A549 (cell line): ENCODE results near the gene SLC33A1. TPM values are rescaled to one million over a fixed set of nuclear protein-coding genes. Genes with fewer than 3 reads are reported as not detected.

Source experiments
- ATAC-seq, 2 experiments: fragments of 200-7000 bp in 1 of 2; fragments of >200 bp in 1 of 2; cut with Nextera tagmentation in 1 of 2; cut with Tn5 transposase in 1 of 2; 3 replicates each; pipeline versions ENCODE4 v1.8.0 to v1.9.1; 2018 to 2020; ENCODE audit warnings: mild to moderate bottlenecking in 1 of 2, moderate library complexity in 1 of 2
- CTCF ChIA-PET: fragments of 300-600 bp; sonication (Branson Sonifier 250); formaldehyde crosslinking; extraction: SDS; loops from one replicate; lab custom pipeline; 2021; ENCODE audit warnings: antibody characterized with exemption, inconsistent platforms; lab: Yijun Ruan, JAX
- POLR2A ChIA-PET: fragments of 350-600 bp; formaldehyde crosslinking; extraction: SDS; loops from one replicate; lab custom pipeline; 2021; ENCODE audit warnings: antibody characterized with exemption, inconsistent platforms; lab: Yijun Ruan, JAX
- DNase-seq, 2 experiments: peaks; one replicate each; pipeline versions ENCODE4 v3.0.0 to v3.0.0-alpha.2; 2011 to 2016; ENCODE audit warnings: low read depth in 1 of 2, low spot score in 1 of 2
- FAIRE-seq: peaks from 2 replicates; lab custom pipeline; 2011; peaks lifted over from hg19 to GRCh38; lab: Jason Lieb, UNC
- H3K27ac ChIP-seq, 2 experiments: fragments of >200 bp; sonication (Bioruptor Twin); formaldehyde crosslinking; 3 replicates each; pipeline ENCODE4 v1.5.1; 2016 to 2017
- H3K4me1 ChIP-seq: fragments of >200 bp; sonication (Bioruptor Twin); formaldehyde crosslinking; 3 replicates; pipeline ENCODE4 v1.6.1; 2016
- H3K4me2 ChIP-seq: fragments of >200 bp; sonication (Bioruptor Twin); formaldehyde crosslinking; 3 replicates; pipeline ENCODE4 v1.6.1; 2016
- H3K4me3 ChIP-seq: fragments of >200 bp; sonication (Bioruptor Twin); formaldehyde crosslinking; 3 replicates; pipeline ENCODE4 v1.5.1; 2016
- H3K9me3 ChIP-seq: fragments of >200 bp; sonication (Bioruptor Twin); formaldehyde crosslinking; 3 replicates; pipeline ENCODE4 v1.6.1; 2016
- BCL3 ChIP-seq: fragments of >200 bp; sonication (Bioruptor Twin); formaldehyde crosslinking; IDR thresholded peaks from 3 replicates; pipeline ENCODE4 v1.6.1; 2016
- BHLHE40 ChIP-seq: IDR thresholded peaks from 2 replicates; pipeline ENCODE4 v1.6.1; 2012; ENCODE audit warnings: low read depth, low read length, inconsistent platforms
- CHD2 ChIP-seq: fragments of 150-350 bp; IDR thresholded peaks from 2 replicates; pipeline ENCODE4 v1.6.1; 2014; ENCODE audit warnings: low read length; ENCODE audit not compliant: partially characterized antibody
- CHD4 ChIP-seq: fragments of 200-600 bp; sonication (generic); IDR thresholded peaks from 2 replicates; pipeline ENCODE4 v1.6.1; 2016; ENCODE audit warnings: antibody characterized with exemption, mild to moderate bottlenecking, borderline replicate concordance
- EHF ChIP-seq: fragments of 250-450 bp; sonication (Bioruptor Pico); IDR thresholded peaks from 2 replicates; pipeline ENCODE4 v1.5.0; 2020; ENCODE audit warnings: mild to moderate bottlenecking
- EHMT2 ChIP-seq: fragments of 200-600 bp; sonication (generic); IDR thresholded peaks from 2 replicates; pipeline ENCODE4 v1.6.1; 2016; ENCODE audit warnings: antibody characterized with exemption, low read depth, mild to moderate bottlenecking, moderate library complexity
- FOSB ChIP-seq: fragments of 250-450 bp; sonication (Bioruptor Pico); IDR thresholded peaks from 2 replicates; pipeline ENCODE4 v1.5.0; 2020; ENCODE audit warnings: mild to moderate bottlenecking, moderate library complexity
- FOXS1 ChIP-seq: fragments of 250-450 bp; sonication (Bioruptor Pico); IDR thresholded peaks from 2 replicates; pipeline ENCODE4 v1.5.0; 2020; ENCODE audit warnings: mild to moderate bottlenecking, moderate library complexity
- GATA3 ChIP-seq: IDR thresholded peaks from 2 replicates; pipeline ENCODE4 v1.6.1; 2012; ENCODE audit warnings: borderline replicate concordance
- HDAC2 ChIP-seq: fragments of 200-600 bp; sonication (generic); IDR thresholded peaks from 2 replicates; pipeline ENCODE4 v1.6.1; 2016
- HOXB13 ChIP-seq: fragments of 250-450 bp; sonication (Bioruptor Pico); IDR thresholded peaks from 2 replicates; pipeline ENCODE4 v1.5.0; 2020; ENCODE audit warnings: low read depth, mild to moderate bottlenecking, moderate library complexity
- HOXB5 ChIP-seq: fragments of 250-450 bp; sonication (Bioruptor Pico); IDR thresholded peaks from 2 replicates; pipeline ENCODE4 v1.5.0; 2020; ENCODE audit warnings: mild to moderate bottlenecking, moderate library complexity
- KDM1A ChIP-seq: fragments of 200-600 bp; sonication (generic); IDR thresholded peaks from 2 replicates; pipeline ENCODE4 v1.6.1; 2016; ENCODE audit warnings: low read depth, mild to moderate bottlenecking
- MAFK ChIP-seq: fragments of 450-650 bp; IDR thresholded peaks from 2 replicates; pipeline ENCODE4 v1.6.1; 2014; ENCODE audit not compliant: partially characterized antibody
- MAX ChIP-seq: IDR thresholded peaks from 2 replicates; pipeline ENCODE4 v1.6.1; 2012
- MAZ ChIP-seq: fragments of 150-350 bp; IDR thresholded peaks from 2 replicates; pipeline ENCODE4 v1.6.1; 2014; ENCODE audit warnings: antibody characterized with exemption, low read depth, low read length, borderline replicate concordance
- MYC ChIP-seq: IDR thresholded peaks from 2 replicates; pipeline ENCODE4 v1.6.1; 2012; ENCODE audit warnings: mild to moderate bottlenecking, inconsistent platforms, low read length, improper control_type of control experiment, borderline replicate concordance
- NFE2L2 ChIP-seq: fragments of 150-350 bp; conservative IDR thresholded peaks from 2 replicates; pipeline ENCODE4 v1.6.1; 2014; ENCODE audit warnings: low read length
- NR3C1 ChIP-seq: fragments of >200 bp; sonication (Bioruptor Twin); formaldehyde crosslinking; IDR thresholded peaks from 3 replicates; pipeline ENCODE4 v1.6.1; 2017
- POLR2AphosphoS2 ChIP-seq: conservative IDR thresholded peaks from 2 replicates; pipeline ENCODE4 v1.6.1; 2012; ENCODE audit warnings: low read length, improper control_type of control experiment, inconsistent platforms
- ZC3H11A ChIP-seq: fragments of 450-650 bp; IDR thresholded peaks from 2 replicates; pipeline ENCODE4 v1.6.1; 2014; ENCODE audit warnings: antibody characterized with exemption, mild to moderate bottlenecking
- ZSCAN20 ChIP-seq: fragments of 250-450 bp; sonication (Bioruptor Pico); IDR thresholded peaks from 2 replicates; pipeline ENCODE4 v1.8.0; 2022; ENCODE audit warnings: mild to moderate bottlenecking, moderate library complexity
- WGBS: methylation state at CpG from one replicate; pipeline ENCODE4 v1.1.6; 2017; ENCODE audit errors: missing lambda C conversion rate; 5-methylcytosine and 5-hydroxymethylcytosine counted together
- polyA plus RNA-seq, 4 experiments: library from polyadenylated mRNA; depleted of rRNA in 3 of 4; stranded (reverse); fragments of >200 nt; fragmentation: RNase III in 1 of 4; extraction: RNeasy Plus Mini Kit Qiagen cat#74134 plus additional on column Dnase treatment in 1 of 4; gene quantifications; 2 replicates in 3 of 4; 3 replicates in 1 of 4; pipeline ENCODE4 v1.2.3, GENCODE V29; 2011 to 2017
- TF ChIP-seq, protein P1 (sequence below): fragments of 250-450 bp; sonication (Bioruptor Pico); IDR thresholded peaks from 2 replicates; pipeline ENCODE4 v1.5.0; 2021; ENCODE audit warnings: mild to moderate bottlenecking, moderate library complexity, borderline replicate concordance

Gene SLC33A1
- polyA plus RNA-seq, 2 of the 4 experiments (the other 2 are of a cell fraction), result 17.0 to 42.6 TPM

DNA sequence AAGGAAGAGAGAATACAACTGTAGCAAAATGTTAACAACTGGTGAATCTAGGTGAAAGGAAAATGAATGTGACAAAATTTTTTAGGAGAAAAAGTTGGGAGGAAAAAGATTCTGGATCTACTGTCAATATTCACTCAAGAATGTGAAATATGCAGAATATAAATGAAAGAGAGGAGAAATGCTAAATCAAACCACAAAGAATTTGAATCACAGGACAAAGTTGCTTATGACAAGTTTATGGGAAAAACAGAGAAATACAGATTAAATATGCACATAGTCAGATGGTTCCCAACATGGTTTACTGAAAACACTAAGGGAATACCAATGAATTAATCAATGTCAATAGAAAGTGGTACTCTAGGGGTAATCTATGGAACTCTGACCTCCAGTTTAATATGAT lies 75.8 kb downstream of the SLC33A1 start:
- no peak overlapping the region for H3K27ac ChIP-seq
- ChIA-PET POLR2A (no interaction called here), CTCF (no interaction called here)
- no peaks in the 10 kb centered on the region for H3K9me3 ChIP-seq
- no peak for ATAC-seq
- no peaks in the 10 kb centered on the region for H3K4me1 ChIP-seq
- no peak overlapping the region for H3K4me2 ChIP-seq
- no peak for DNase-seq
- TF ChIP-seq MAZ, result no peak
- TF ChIP-seq EHF (CRISPR knock-in tag), result no peak
- TF ChIP-seq, protein P1, sequence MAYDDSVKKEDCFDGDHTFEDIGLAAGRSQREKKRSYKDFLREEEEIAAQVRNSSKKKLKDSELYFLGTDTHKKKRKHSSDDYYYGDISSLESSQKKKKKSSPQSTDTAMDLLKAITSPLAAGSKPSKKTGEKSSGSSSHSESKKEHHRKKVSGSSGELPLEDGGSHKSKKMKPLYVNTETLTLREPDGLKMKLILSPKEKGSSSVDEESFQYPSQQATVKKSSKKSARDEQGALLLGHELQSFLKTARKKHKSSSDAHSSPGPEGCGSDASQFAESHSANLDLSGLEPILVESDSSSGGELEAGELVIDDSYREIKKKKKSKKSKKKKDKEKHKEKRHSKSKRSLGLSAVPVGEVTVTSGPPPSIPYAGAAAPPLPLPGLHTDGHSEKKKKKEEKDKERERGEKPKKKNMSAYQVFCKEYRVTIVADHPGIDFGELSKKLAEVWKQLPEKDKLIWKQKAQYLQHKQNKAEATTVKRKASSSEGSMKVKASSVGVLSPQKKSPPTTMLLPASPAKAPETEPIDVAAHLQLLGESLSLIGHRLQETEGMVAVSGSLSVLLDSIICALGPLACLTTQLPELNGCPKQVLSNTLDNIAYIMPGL (CRISPR knock-in tag), result no peak
- no peak for TF ChIP-seq NR3C1
- TF ChIP-seq BCL3, result no peak
- H3K4me3 ChIP-seq, result no peak overlapping the region
- FAIRE-seq, result no peak

- no peaks in the 10 kb centered on the region for H3K4me1 ChIP-seq
- no peaks in the 10 kb centered on the region for H3K9me3 ChIP-seq
- no peak for DNase-seq
- 100% methylated on average over 1 of the region's 1 CpG for WGBS
- CTCF ChIA-PET, result interaction anchor here (1.0 to 1.2 kb wide), 2 partner anchors 11 to 33 kb away, joined by 3 to 4 read pairs; partner anchors contain the start of gene C3orf33
- TF ChIP-seq GATA3, result no peak
- no peak for TF ChIP-seq ZSCAN20 (CRISPR knock-in tag)
- TF ChIP-seq POLR2AphosphoS2, result no peak
- TF ChIP-seq CHD2, result no peak
- TF ChIP-seq HOXB13 (CRISPR knock-in tag), result no peak
- no peak for TF ChIP-seq EHF (CRISPR knock-in tag)
- no peak for TF ChIP-seq FOXS1 (CRISPR knock-in tag)
- no peak for TF ChIP-seq ZC3H11A
- TF ChIP-seq HDAC2, result no peak
- no peak for TF ChIP-seq FOSB (CRISPR knock-in tag)
- TF ChIP-seq, all 56 proteins: peak for 0
- no peak overlapping the region for H3K4me2 ChIP-seq
- FAIRE-seq (no peak), ATAC-seq (no peak)
- POLR2A ChIA-PET, result no interaction called here
- no peak overlapping the region for H3K4me3 ChIP-seq
- no peak overlapping the region for H3K27ac ChIP-seq
Observed at GRCh38 chr3:155772801-155773200, 81.4 kb downstream of the SLC33A1 start.

DNA sequence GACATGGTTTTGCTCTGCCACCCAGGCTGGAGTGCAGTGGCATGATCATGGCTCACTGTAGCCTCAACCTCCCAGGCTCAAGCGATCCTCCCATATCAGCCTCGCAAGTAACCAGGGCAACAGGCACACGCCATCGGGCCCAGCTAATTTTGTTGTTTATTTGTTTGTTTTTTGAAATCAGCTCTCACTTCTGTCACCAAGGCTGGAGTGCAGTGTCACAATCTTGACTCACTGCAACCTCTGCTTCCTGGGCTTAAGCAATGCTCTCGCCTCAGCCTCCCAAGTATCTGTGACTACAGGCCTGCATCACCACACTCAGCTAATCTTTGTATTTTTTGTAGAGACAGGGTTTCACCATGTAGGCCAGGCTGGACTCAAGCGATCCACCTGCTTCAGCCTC lies 83.1 kb downstream of the SLC33A1 start:
- no peaks in the 10 kb centered on the region for H3K9me3 ChIP-seq
- 92% methylated on average over 6 of the region's 6 CpGs for WGBS
- TF ChIP-seq CHD4 (no peak), MAZ (no peak), NFE2L2 (no peak), MAFK (no peak), MAX (no peak), HDAC2 (no peak), BHLHE40 (no peak), HOXB5 (CRISPR knock-in tag) (no peak), KDM1A (no peak), EHMT2 (no peak), EHF (CRISPR knock-in tag) (no peak), MYC (no peak), HOXB13 (CRISPR knock-in tag) (no peak), FOXS1 (CRISPR knock-in tag) (no peak)
- no peak for FAIRE-seq
- 0 out of 3 replicates have a peak, but pooled peaks cover 3% of the 10 kb centered on the region for H3K4me1 ChIP-seq
- ATAC-seq, result no peak
- DNase-seq, result no peak
- CTCF ChIA-PET, result interaction anchor here (1.0 to 1.3 kb wide), 2 partner anchors 13 to 20 kb away, joined by 3 read pairs; no protein-coding TSS in a partner anchor
- no peak overlapping the region for H3K27ac ChIP-seq
- H3K4me3 ChIP-seq, result no peak overlapping the region
- H3K4me2 ChIP-seq, result no peak overlapping the region
- POLR2A ChIA-PET, result no interaction called here

Other genes starting within 250 kb of the SLC33A1 start
- 11.1 and 14.8 TPM in 2 replicates for gene PLCH1, start 109.4 kb downstream of the SLC33A1 start, polyA plus RNA-seq (2011; rRNA removed)
- 2.1 to 2.2 TPM (median 2.1 TPM) in 3 replicates for gene PLCH1, start 109.4 kb downstream of the SLC33A1 start, polyA plus RNA-seq (2017; fragmentation: RNase III; extraction: RNeasy Plus Mini Kit Qiagen cat#74134 plus additional on column Dnase treatment)
- gene C3orf33, start 48.1 kb downstream of the SLC33A1 start, polyA plus RNA-seq (2011; rRNA removed), result 9.3 and 11.1 TPM in 2 replicates
- gene C3orf33, start 48.1 kb downstream of the SLC33A1 start, polyA plus RNA-seq (2017; fragmentation: RNase III; extraction: RNeasy Plus Mini Kit Qiagen cat#74134 plus additional on column Dnase treatment), result 7.7 to 8.3 TPM (median 7.9 TPM) in 3 replicates
- gene GMPS, start 16.2 kb upstream of the SLC33A1 start, polyA plus RNA-seq (2011; rRNA removed), result 77.2 and 114 TPM in 2 replicates
- gene GMPS, start 16.2 kb upstream of the SLC33A1 start, polyA plus RNA-seq (2017; fragmentation: RNase III; extraction: RNeasy Plus Mini Kit Qiagen cat#74134 plus additional on column Dnase treatment), result 64.7 to 79.4 TPM (median 74.4 TPM) in 3 replicates